ENCODE results near the gene DIP2B. TPM values are rescaled to one million over a fixed set of nuclear protein-coding genes. Genes with fewer than 3 reads are reported as not detected.

DIP2B gene
- total RNA-seq, 3 donors from 2014 or later (not counting 1 experiment from before 2014, with no cell fraction given): 17.2 to 23.2 (median 22.2) TPM

- H3K36me3 Mint-ChIP-seq: no peaks in the 10 kb centered on the region
- no peak overlapping the region for H3K27ac Mint-ChIP-seq
- H3K27ac ChIP-seq (ENCODE audit: low read length): no peak overlapping the region
- no peak for ATAC-seq
- no peaks in the 10 kb centered on the region for H3K27me3 Mint-ChIP-seq (ENCODE audit: low read depth in 2 of 2)
- H3K4me3 Mint-ChIP-seq: no peak overlapping the region
- H3K4me1 ChIP-seq (ENCODE audit: control insufficient read depth, insufficient read depth, low read length): no peaks in the 10 kb centered on the region
- no peaks in the 10 kb centered on the region for H3K27me3 ChIP-seq (ENCODE audit: control insufficient read depth, insufficient read depth, low read length)
- no peaks in the 10 kb centered on the region for H3K36me3 ChIP-seq (ENCODE audit: control insufficient read depth, insufficient read depth, low read length)
- no peak for TF ChIP-seq CTCF (IDR thresholded peaks at IDR 0.05)
- no peak for DNase-seq
- peaks cover 29 to 34% of the 10 kb centered on the region in 2 donors for H3K4me1 Mint-ChIP-seq
- no peaks in the 10 kb centered on the region for H3K9me3 ChIP-seq (ENCODE audit: control insufficient read depth, insufficient read depth, low read length)
- 95% methylated on average over 2 of the region's 4 CpGs for WGBS (ENCODE audit: insufficient coverage)
- intact Hi-C loops (cut with micrococcal nuclease): no loop called here
- no peak overlapping the region for H3K4me3 ChIP-seq (ENCODE audit: low read length)
- no peaks in the 10 kb centered on the region for H3K9me3 Mint-ChIP-seq
Measured at GRCh38 chr12:50568338-50569091, 63.7 kb downstream of the DIP2B start.

- no peaks in the 10 kb centered on the region for H3K27me3 ChIP-seq (ENCODE audit: control insufficient read depth, insufficient read depth, low read length)
- H3K36me3 Mint-ChIP-seq: no peaks in the 10 kb centered on the region
- H3K9me3 Mint-ChIP-seq: no peaks in the 10 kb centered on the region
- no peak overlapping the region for H3K27ac Mint-ChIP-seq
- H3K9me3 ChIP-seq (ENCODE audit: control insufficient read depth, insufficient read depth, low read length): no peaks in the 10 kb centered on the region
- no peak overlapping the region for H3K4me3 Mint-ChIP-seq
- H3K4me1 ChIP-seq (ENCODE audit: control insufficient read depth, insufficient read depth, low read length): no peaks in the 10 kb centered on the region
- WGBS (ENCODE audit: insufficient coverage): 92% methylated on average over 2 of the region's 2 CpGs
- H3K4me1 Mint-ChIP-seq: peaks cover 21 to 31% of the 10 kb centered on the region in 2 donors
- H3K36me3 ChIP-seq (ENCODE audit: control insufficient read depth, insufficient read depth, low read length): no peaks in the 10 kb centered on the region
- TF ChIP-seq CTCF (IDR thresholded peaks at IDR 0.05): no peak
- no peak overlapping the region for H3K4me3 ChIP-seq (ENCODE audit: low read length)
- no peak overlapping the region for H3K27ac ChIP-seq (ENCODE audit: low read length)
- ATAC-seq (no peak), DNase-seq (no peak)
- intact Hi-C loops (cut with micrococcal nuclease): no loop called here
- no peaks in the 10 kb centered on the region for H3K27me3 Mint-ChIP-seq (ENCODE audit: low read depth in 2 of 2)
Measured at GRCh38 chr12:50569321-50569720, 64.5 kb downstream of the DIP2B start.

- H3K4me1 ChIP-seq (ENCODE audit: control insufficient read depth, insufficient read depth, low read length): no peaks in the 10 kb centered on the region
- no peaks in the 10 kb centered on the region for H3K9me3 Mint-ChIP-seq
- ATAC-seq (no peak), DNase-seq (no peak)
- H3K36me3 Mint-ChIP-seq: no peaks in the 10 kb centered on the region
- H3K4me3 Mint-ChIP-seq: no peak overlapping the region
- no peaks in the 10 kb centered on the region for H3K36me3 ChIP-seq (ENCODE audit: control insufficient read depth, insufficient read depth, low read length)
- no peaks in the 10 kb centered on the region for H3K27me3 ChIP-seq (ENCODE audit: control insufficient read depth, insufficient read depth, low read length)
- 83% methylated on average over 3 of the region's 3 CpGs for WGBS (ENCODE audit: insufficient coverage)
- no peak overlapping the region for H3K27ac Mint-ChIP-seq
- H3K4me3 ChIP-seq (ENCODE audit: low read length): no peak overlapping the region
- intact Hi-C loops (cut with micrococcal nuclease): no loop called here
- no peaks in the 10 kb centered on the region for H3K27me3 Mint-ChIP-seq (ENCODE audit: low read depth in 2 of 2)
- H3K27ac ChIP-seq (ENCODE audit: low read length): no peak overlapping the region
- TF ChIP-seq CTCF (IDR thresholded peaks at IDR 0.05): no peak
- peaks cover 17 to 26% of the 10 kb centered on the region in 2 donors for H3K4me1 Mint-ChIP-seq
- H3K9me3 ChIP-seq (ENCODE audit: control insufficient read depth, insufficient read depth, low read length): no peaks in the 10 kb centered on the region
Measured at GRCh38 chr12:50569876-50570275, 65.1 kb downstream of the DIP2B start.

GRCh38 chr12:50571786-50572185 is 67.0 kb downstream of the DIP2B start:
- WGBS (ENCODE audit: insufficient coverage): 85% methylated on average over 5 of the region's 7 CpGs
- Histone ChIP-seq H3K36me3 (ENCODE audit: control insufficient read depth, insufficient read depth, low read length) (no peaks in the 10 kb centered on the region), H3K27ac (ENCODE audit: low read length) (no peak overlapping the region), H3K9me3 (ENCODE audit: control insufficient read depth, insufficient read depth, low read length) (no peaks in the 10 kb centered on the region), H3K4me3 (ENCODE audit: low read length) (no peak overlapping the region), H3K4me1 (ENCODE audit: control insufficient read depth, insufficient read depth, low read length) (no peaks in the 10 kb centered on the region), H3K27me3 (ENCODE audit: control insufficient read depth, insufficient read depth, low read length) (no peaks in the 10 kb centered on the region)
- ATAC-seq (no peak), DNase-seq (no peak)
- H3K27me3 Mint-ChIP-seq (ENCODE audit: low read depth in 2 of 2): no peaks in the 10 kb centered on the region
- peaks cover 17 to 19% of the 10 kb centered on the region in 2 donors for H3K4me1 Mint-ChIP-seq
- no peaks in the 10 kb centered on the region for H3K36me3 Mint-ChIP-seq
- no peak overlapping the region for H3K4me3 Mint-ChIP-seq
- intact Hi-C loops (cut with micrococcal nuclease): no loop called here
- no peak for TF ChIP-seq CTCF (IDR thresholded peaks at IDR 0.05)
- H3K27ac Mint-ChIP-seq: no peak overlapping the region
- H3K9me3 Mint-ChIP-seq: no peaks in the 10 kb centered on the region

All from natural killer cell (primary cell).